ENCODE data around the gene TAF11L6.
"Not testable (repeated sequence)": the region's sequence is repeated elsewhere in the genome, so short reads cannot be mapped to it uniquely, and the experiment has no call there.

Gene TAF11L6

GRCh38 chr5:17511775-17512325, 16.6 kb upstream of the TAF11L6 start:
- TF ChIP-seq CTBP1 (IDR thresholded peaks at IDR 0.05; ENCODE audit: borderline replicate concordance) = no peak
- no peak for TF ChIP-seq TARDBP (IDR thresholded peaks at IDR 0.05)
- no peak for TF ChIP-seq LEF1 (IDR thresholded peaks at IDR 0.05; ENCODE audit: borderline replicate concordance)
- TF ChIP-seq SP1 (IDR thresholded peaks at IDR 0.05) = no peak
- TF ChIP-seq ZNF384 (IDR thresholded peaks at IDR 0.05) = no peak
- no peak for TF ChIP-seq SUZ12 (IDR thresholded peaks at IDR 0.05)
- no peak for TF ChIP-seq FOXA1 (IDR thresholded peaks at IDR 0.05)
- TF ChIP-seq NFRKB (IDR thresholded peaks at IDR 0.05) = no peak
- TF ChIP-seq HDGF (IDR thresholded peaks at IDR 0.05; ENCODE audit: borderline replicate concordance) = no peak
- no peak for TF ChIP-seq ELF4 (IDR thresholded peaks at IDR 0.05)
- no peak for TF ChIP-seq BHLHE40 (IDR thresholded peaks at IDR 0.05; ENCODE audit: borderline replicate concordance)
- TF ChIP-seq ARNT (IDR thresholded peaks at IDR 0.05) = no peak
- no peak for TF ChIP-seq PKNOX1 (IDR thresholded peaks at IDR 0.05)
- no peak for TF ChIP-seq FOXK2 (IDR thresholded peaks at IDR 0.05)
- no peak for DNase-seq (ENCODE audit: extremely low spot score)
- ChIA-PET CTCF (no interaction called here), POLR2A (no interaction called here)

- POLR2A ChIA-PET; CTCF ChIA-PET; DNase-seq (ENCODE audit: extremely low spot score): not testable (repeated sequence)
These were observed 10.9 kb upstream of the TAF11L6 start for GRCh38 chr5:17517526-17517925.

- POLR2A ChIA-PET; DNase-seq (ENCODE audit: extremely low spot score); CTCF ChIA-PET: not testable (repeated sequence)
These were observed 10.4 kb upstream of the TAF11L6 start, which contains the start of gene TAF11L3 for GRCh38 chr5:17518067-17518466. TSS of gene TAF11L3 (plus strand) at chr5:17518367.

GRCh38 chr5:17519508-17519907, 9.0 kb upstream of the TAF11L6 start:
- DNase-seq (ENCODE audit: extremely low spot score); POLR2A ChIA-PET; CTCF ChIA-PET: not testable (repeated sequence)

GRCh38 chr5:17521501-17521900, 7.0 kb upstream of the TAF11L6 start, which contains the start of gene TAF11L4:
TSS of gene TAF11L4 (plus strand) at chr5:17521801.
- DNase-seq (ENCODE audit: extremely low spot score); POLR2A ChIA-PET; CTCF ChIA-PET: not testable (repeated sequence)

GRCh38 chr5:17524935-17525334, 3.5 kb upstream of the TAF11L6 start, which contains the start of gene TAF11L5:
TSS of gene TAF11L5 (plus strand) at chr5:17525235.
- DNase-seq (ENCODE audit: extremely low spot score); CTCF ChIA-PET; POLR2A ChIA-PET: not testable (repeated sequence)

GRCh38 chr5:17526504-17526903, 2.0 kb upstream of the TAF11L6 start:
- DNase-seq (ENCODE audit: extremely low spot score); CTCF ChIA-PET; POLR2A ChIA-PET: not testable (repeated sequence)

Measured in HEK293T (cell line).